Smooth muscle cell of trachea (primary cell): ENCODE results near the gene PCDHA9. TPM values are rescaled to one million over a fixed set of nuclear protein-coding genes. Genes with fewer than 3 reads are reported as not detected.

Source experiments
- total RNA-seq: library from RNA; depleted of rRNA; stranded (reverse); fragments of >200 nt; gene quantifications from 2 replicates; pipeline ENCODE4 v1.2.1, GENCODE V29; 2014

The PCDHA9 gene
- total RNA-seq = under 0.01 TPM in 2 replicates

GRCh38 chr5:140848139-140849102 is at the start of gene PCDHA9:
Gene PCDHA9, plus strand, starts transcription at chr5:140848382. Its CDS starts 114 bp downstream, at chr5:140848496.

GRCh38 chr5:140800816-140801493 is 47.2 kb upstream of the PCDHA9 start, which contains the start of gene PCDHA3:
Gene PCDHA3, plus strand, starts transcription at chr5:140801057.

GRCh38 chr5:140806834-140807775 is 41.1 kb upstream of the PCDHA9 start, which contains the start of gene PCDHA4:
Gene PCDHA4, plus strand, starts transcription at chr5:140807068.

GRCh38 chr5:140821375-140822280 is 26.6 kb upstream of the PCDHA9 start, which contains the start of gene PCDHA5:
Gene PCDHA5, plus strand, starts transcription at chr5:140821613.

GRCh38 chr5:140827704-140828361 is 20.3 kb upstream of the PCDHA9 start, which contains the start of gene PCDHA6:
Gene PCDHA6, plus strand, starts transcription at chr5:140827960. Its CDS starts 132 bp downstream, at chr5:140828092.

GRCh38 chr5:140833993-140834392 is 14.2 kb upstream of the PCDHA9 start, which contains the start of gene PCDHA7:
Gene PCDHA7, plus strand, starts transcription at chr5:140834269. Its CDS starts 115 bp downstream, at chr5:140834384.

GRCh38 chr5:140840978-140841962 is 6.9 kb upstream of the PCDHA9 start, which contains the start of gene PCDHA8:
Gene PCDHA8, plus strand, starts transcription at chr5:140841187. Its CDS starts 135 bp downstream, at chr5:140841322.

GRCh38 chr5:140855772-140856674 is 7.8 kb downstream of the PCDHA9 start, which contains the start of gene PCDHA10:
Gene PCDHA10, plus strand, starts transcription at chr5:140855897. Its CDS starts 152 bp downstream, at chr5:140856049.

GRCh38 chr5:140868721-140869554 is 20.8 kb downstream of the PCDHA9 start, which contains the start of gene PCDHA11:
Gene PCDHA11, plus strand, starts transcription at chr5:140868957. Its CDS starts 147 bp downstream, at chr5:140869104.

GRCh38 chr5:140875085-140876065 is 27.2 kb downstream of the PCDHA9 start, which contains the start of gene PCDHA12:
Gene PCDHA12, plus strand, starts transcription at chr5:140875308. Its CDS starts 165 bp downstream, at chr5:140875473.

GRCh38 chr5:140881889-140882590 is 33.9 kb downstream of the PCDHA9 start, which contains the start of gene PCDHA13:
Gene PCDHA13, plus strand, starts transcription at chr5:140882124. Its CDS starts 145 bp downstream, at chr5:140882269.

